Measurements from ENCODE around the gene MCM10.
"Not testable (repeated sequence)": the region's sequence is repeated elsewhere in the genome, so short reads cannot be mapped to it uniquely, and the experiment has no call there.

Gene MCM10

DNA sequence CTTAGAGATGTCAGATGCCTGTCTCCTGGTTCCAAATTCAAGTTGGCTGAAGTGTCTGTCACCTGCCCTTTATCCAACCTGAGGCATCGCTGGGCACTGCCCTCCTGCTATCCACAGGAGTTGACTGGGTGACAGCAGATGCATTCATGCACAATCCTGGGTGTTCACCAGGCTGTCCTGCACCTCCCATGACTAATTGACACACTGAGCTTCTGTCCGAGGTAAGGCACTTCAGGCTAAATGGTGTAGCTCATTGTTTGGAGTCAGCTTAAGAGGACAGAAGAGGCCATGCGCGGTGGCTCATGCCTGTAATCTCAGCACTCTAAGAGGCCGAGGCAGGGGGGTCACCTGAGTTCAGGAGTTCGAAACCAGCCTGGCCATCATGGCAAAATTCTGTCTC is 70.5 kb downstream of the MCM10 start:
- TF ChIP-seq JUND (IDR thresholded peaks at IDR 0.05; ENCODE audit: low read depth): no peak
- DNase-seq (ENCODE audit: low read depth in 1 of 2, low spot score in 1 of 2): no peak
- in situ Hi-C loops (cut with HindIII; ENCODE audit: low pct_unique_long_range_greater_than_20kb, low sequenced_read_pairs): no loop called here

- in situ Hi-C loops (cut with HindIII; ENCODE audit: low pct_unique_long_range_greater_than_20kb, low sequenced_read_pairs): no loop called here
- no peak for DNase-seq (ENCODE audit: low read depth in 1 of 2, low spot score in 1 of 2)
- no peak for TF ChIP-seq JUND (IDR thresholded peaks at IDR 0.05; ENCODE audit: low read depth)
Observed at GRCh38 chr10:13233358-13233757, 72.0 kb downstream of the MCM10 start.

DNA sequence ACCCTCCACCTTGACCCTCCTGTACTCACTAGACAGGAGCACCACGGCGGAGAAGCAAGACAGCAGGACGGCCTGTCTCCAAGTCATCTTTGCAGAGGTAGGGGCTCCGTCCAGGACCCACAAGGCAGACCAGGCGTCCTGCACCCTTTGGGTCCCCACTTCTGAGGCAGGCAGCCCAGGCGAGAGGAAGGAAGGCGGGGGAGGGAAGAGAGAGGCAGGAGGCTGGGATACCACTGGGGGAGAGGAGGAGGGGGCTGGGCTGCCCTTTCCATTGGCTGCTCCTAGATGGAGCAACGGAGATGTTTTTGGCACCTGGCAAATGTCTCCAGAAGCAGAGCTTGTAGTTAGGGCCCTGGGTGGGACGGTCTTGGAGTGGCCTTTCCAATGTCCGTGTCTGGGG is 72.8 kb downstream of the MCM10 start, which contains the start of gene UCMA:
Gene UCMA, minus strand, starts transcription at position 203 of the 400 bp plus-strand sequence. Its CDS starts 116 bp downstream, at position 87.
- in situ Hi-C loops (cut with HindIII; ENCODE audit: low pct_unique_long_range_greater_than_20kb, low sequenced_read_pairs): no loop called here
- no peak for DNase-seq (ENCODE audit: low read depth in 1 of 2, low spot score in 1 of 2)
- no peak for TF ChIP-seq JUND (IDR thresholded peaks at IDR 0.05; ENCODE audit: low read depth)

DNA sequence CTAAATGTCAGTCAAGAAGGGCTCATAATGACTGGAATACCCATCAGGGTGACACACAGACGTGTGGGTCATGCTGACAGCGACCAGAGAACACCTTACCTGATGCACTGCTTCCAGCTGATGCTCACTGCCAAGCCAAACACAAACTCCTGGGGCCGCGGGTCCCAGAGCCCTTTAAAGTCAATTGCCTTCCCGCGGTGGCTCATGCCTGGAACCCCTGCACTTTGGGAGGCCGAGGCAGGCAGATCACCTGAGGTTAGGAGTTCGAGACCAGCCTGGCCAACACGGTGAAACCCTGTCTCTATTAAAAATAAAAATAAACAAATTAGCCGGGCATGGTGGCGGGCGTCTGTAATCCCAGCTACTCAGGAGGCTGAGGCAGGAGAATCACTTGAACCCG is 73.4 kb downstream of the MCM10 start:
- in situ Hi-C loops (cut with HindIII; ENCODE audit: low pct_unique_long_range_greater_than_20kb, low sequenced_read_pairs): not testable (repeated sequence)

GRCh38 chr10:13236638-13237037 is 75.3 kb downstream of the MCM10 start:
- in situ Hi-C loops (cut with HindIII; ENCODE audit: low pct_unique_long_range_greater_than_20kb, low sequenced_read_pairs): no loop called here
- TF ChIP-seq JUND (IDR thresholded peaks at IDR 0.05; ENCODE audit: low read depth): no peak
- no peak for DNase-seq (ENCODE audit: low read depth in 1 of 2, low spot score in 1 of 2)

More for the DNA sequence above, 73.4 kb downstream of the MCM10 start:
- DNase-seq (ENCODE audit: low read depth in 1 of 2, low spot score in 1 of 2): not testable (repeated sequence)

DNA sequence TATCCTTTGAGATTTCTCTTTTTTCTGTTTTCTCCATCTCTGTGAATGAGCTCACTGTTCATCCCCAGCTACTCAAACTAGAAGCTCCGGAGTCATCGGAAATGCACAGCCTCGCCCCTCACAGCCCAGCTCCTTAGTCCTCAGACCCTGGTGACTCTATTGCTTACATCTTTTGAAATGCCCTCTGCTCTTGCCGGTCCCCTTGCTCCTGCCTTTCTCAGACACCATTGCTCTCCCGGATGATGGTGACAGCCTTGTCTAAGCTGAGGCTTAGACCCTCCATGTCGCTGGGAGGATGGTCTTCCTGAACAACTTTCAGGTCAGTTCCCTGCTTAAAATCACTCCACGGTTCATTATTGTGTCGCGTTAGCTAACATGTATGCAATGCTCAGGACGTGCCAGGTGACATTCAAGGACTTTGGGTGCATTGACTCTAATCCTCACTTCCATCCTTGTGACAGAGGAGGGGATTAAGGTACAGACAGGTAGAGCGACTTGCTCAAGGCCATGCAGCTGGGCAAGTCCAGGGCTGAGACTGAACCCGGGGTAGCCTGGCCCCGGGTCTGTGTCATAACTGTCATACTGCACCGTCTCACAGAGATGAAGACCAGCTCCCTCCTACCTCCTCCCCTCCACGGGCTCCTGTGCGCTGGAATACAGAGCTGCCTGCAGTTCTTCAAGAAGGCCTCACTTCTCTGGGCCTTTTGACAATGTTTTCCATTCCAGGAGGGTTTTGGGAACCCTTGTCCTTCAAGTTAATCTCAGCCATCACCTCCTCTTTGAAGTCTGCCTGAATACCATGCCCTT is 77.1 kb downstream of the MCM10 start:
- no peak for DNase-seq (ENCODE audit: low read depth in 1 of 2, low spot score in 1 of 2)

DNA sequence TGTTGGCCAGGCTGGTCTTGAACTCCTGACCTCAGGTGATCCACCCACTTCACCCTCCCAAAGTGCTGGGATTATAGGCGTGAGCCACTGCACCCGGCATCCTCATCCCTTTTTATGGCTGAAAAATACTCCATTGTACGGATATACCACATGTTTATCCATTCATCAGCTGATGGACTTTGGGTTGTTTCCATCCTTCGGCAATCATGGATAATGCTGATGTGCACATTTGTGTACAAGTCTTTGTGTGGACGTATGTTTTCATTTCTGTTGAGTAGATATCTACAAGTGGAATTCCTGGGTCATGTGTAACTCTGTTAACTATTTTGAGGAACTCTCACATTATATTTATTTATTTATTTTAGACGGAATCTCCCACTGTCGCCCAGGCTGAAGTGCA is 78.6 kb downstream of the MCM10 start:
- no peak for TF ChIP-seq JUND (IDR thresholded peaks at IDR 0.05; ENCODE audit: low read depth)
- DNase-seq (ENCODE audit: low read depth in 1 of 2, low spot score in 1 of 2): no peak

More for the DNA sequence above, 77.1 kb downstream of the MCM10 start:
- in situ Hi-C loops (cut with HindIII; ENCODE audit: low pct_unique_long_range_greater_than_20kb, low sequenced_read_pairs): no loop called here
- no peak for TF ChIP-seq JUND (IDR thresholded peaks at IDR 0.05; ENCODE audit: low read depth)

GRCh38 chr10:13241613-13242012 is 80.3 kb downstream of the MCM10 start:
- in situ Hi-C loops (cut with HindIII; ENCODE audit: low pct_unique_long_range_greater_than_20kb, low sequenced_read_pairs): no loop called here
- no peak for DNase-seq (ENCODE audit: low read depth in 1 of 2, low spot score in 1 of 2)
- TF ChIP-seq JUND (IDR thresholded peaks at IDR 0.05; ENCODE audit: low read depth): no peak

More for the DNA sequence above, 78.6 kb downstream of the MCM10 start:
- in situ Hi-C loops (cut with HindIII; ENCODE audit: low pct_unique_long_range_greater_than_20kb, low sequenced_read_pairs): no loop called here

DNA sequence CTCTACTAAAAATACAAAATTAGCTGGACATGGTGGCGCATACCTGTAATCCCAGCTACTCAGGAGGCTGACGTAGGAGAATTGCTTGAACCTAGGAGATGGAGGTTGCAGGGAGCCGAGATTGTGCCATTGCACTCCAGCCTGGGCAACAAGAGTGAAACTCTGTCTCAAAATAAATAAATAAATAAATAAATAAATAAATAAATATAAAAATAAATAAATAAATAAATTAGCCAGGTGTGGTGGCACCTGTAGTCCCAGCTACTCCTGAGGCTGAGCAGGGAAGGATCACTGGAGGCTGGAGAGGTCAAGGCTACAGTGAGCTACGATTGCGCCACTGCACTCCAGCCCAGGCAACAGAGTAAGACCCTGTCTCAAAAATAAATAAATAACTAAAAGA is 80.9 kb downstream of the MCM10 start:
- not testable (repeated sequence) for DNase-seq (ENCODE audit: low read depth in 1 of 2, low spot score in 1 of 2)

DNA sequence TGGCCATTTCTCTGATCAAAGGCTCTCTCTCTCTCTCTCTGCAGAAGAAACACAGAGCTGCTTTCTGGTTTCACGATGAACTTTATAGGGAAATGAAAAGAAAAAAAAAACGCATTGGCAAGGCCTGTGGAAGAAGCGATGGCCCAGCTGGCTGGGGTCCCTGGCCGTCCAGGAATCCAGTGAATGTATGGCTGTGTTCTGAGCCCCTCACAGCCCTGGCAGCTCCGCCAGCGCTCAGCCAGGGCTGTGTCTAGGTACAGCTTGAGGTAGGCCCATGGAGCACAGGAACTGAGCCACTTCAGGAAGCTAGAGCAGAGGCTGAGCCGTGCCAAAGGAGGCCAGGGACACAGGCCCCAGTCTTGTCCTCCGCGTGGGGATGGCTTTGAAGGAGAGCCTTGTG is 85.9 kb downstream of the MCM10 start:
- in situ Hi-C loops (cut with HindIII; ENCODE audit: low pct_unique_long_range_greater_than_20kb, low sequenced_read_pairs): no loop called here
- DNase-seq (ENCODE audit: low read depth in 1 of 2, low spot score in 1 of 2): no peak
- TF ChIP-seq JUND (IDR thresholded peaks at IDR 0.05; ENCODE audit: low read depth): no peak

More for the DNA sequence above, 80.9 kb downstream of the MCM10 start:
- in situ Hi-C loops (cut with HindIII; ENCODE audit: low pct_unique_long_range_greater_than_20kb, low sequenced_read_pairs): not testable (repeated sequence)

- in situ Hi-C loops (cut with HindIII; ENCODE audit: low pct_unique_long_range_greater_than_20kb, low sequenced_read_pairs): no loop called here
- TF ChIP-seq JUND (IDR thresholded peaks at IDR 0.05; ENCODE audit: low read depth): no peak
- DNase-seq (ENCODE audit: low read depth in 1 of 2, low spot score in 1 of 2): no peak
Observed at GRCh38 chr10:13247784-13248183, 86.4 kb downstream of the MCM10 start.

DNA sequence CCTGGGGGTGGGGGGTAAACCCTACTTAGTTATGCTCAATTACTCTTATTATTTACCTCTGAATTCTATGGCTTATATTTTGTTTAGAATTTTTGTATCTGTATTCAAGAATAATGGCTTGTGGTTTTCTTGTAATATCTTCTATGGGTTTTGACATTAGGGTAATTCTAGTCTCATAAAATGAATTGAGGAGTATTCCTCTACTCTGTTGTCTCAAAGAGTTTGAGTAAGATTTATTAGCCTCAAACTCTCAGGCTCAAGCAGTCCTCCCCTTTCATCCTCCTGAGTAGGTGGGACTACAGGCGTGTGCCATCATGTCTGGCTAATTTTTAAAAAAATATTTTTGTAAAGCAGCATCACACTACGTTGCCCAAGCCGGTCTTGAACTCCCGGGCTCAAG is 92.4 kb downstream of the MCM10 start:
- in situ Hi-C loops (cut with HindIII; ENCODE audit: low pct_unique_long_range_greater_than_20kb, low sequenced_read_pairs): no loop called here
- TF ChIP-seq JUND (IDR thresholded peaks at IDR 0.05; ENCODE audit: low read depth): no peak
- no peak for DNase-seq (ENCODE audit: low read depth in 1 of 2, low spot score in 1 of 2)

DNA sequence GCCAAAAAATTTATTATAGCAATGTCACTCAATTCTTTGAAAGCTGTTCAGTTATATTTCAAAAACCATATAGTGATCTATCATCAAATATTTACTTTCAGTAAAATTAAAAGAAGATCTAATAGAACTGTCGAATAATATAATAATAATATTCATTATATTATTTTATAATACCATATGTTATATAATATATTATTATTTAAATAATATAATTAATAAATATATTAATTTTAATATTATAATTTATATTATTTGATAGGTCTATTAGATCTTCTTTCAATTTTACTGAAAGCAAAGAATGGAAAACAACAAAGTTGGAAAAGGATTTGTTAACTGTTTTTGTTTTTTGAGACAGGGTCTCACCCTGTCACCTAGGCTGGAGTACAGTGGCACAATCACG is 95.3 kb downstream of the MCM10 start:
- in situ Hi-C loops (cut with HindIII; ENCODE audit: low pct_unique_long_range_greater_than_20kb, low sequenced_read_pairs): no loop called here
- TF ChIP-seq JUND (IDR thresholded peaks at IDR 0.05; ENCODE audit: low read depth): no peak
- no peak for DNase-seq (ENCODE audit: low read depth in 1 of 2, low spot score in 1 of 2)
